Measurements from ENCODE around the gene PKP2. TPM values are rescaled to one million over a fixed set of nuclear protein-coding genes. Genes with fewer than 3 reads are reported as not detected.

PKP2 gene
- total and polyA plus RNA-seq, 2 of the 13 experiments (the other 11 are each of a cell fraction or from before 2014, with no cell fraction given): 15.1 to 25.3 TPM

GRCh38 chr12:32922546-32923297, 26.1 kb upstream of the PKP2 start:
- no peak overlapping the region for H2AFZ ChIP-seq (ENCODE audit: low read length)
- DNase-seq (ENCODE audit: low spot score) (no peak), ATAC-seq (no peak), FAIRE-seq (no peak)
- in situ Hi-C loops (cut with HindIII; ENCODE audit: extremely low pct_ligation_motif_present, low pct_unique_long_range_greater_than_20kb) (no loop called here), intact Hi-C loops (cut with micrococcal nuclease; ENCODE audit: unreplicated experiment) (no loop called here)
- no peaks in the 10 kb centered on the region for H3K9me3 ChIP-seq (ENCODE audit: low read length)
- BruUV-seq (replicated peaks): no TSS peak
- no peak overlapping the region for H3K9ac ChIP-seq (ENCODE audit: insufficient read depth, low read depth, low read length)
- no peak overlapping the region for H3K4me2 ChIP-seq (ENCODE audit: low read depth, low read length)
- H4K20me1 ChIP-seq (ENCODE audit: insufficient read depth, low read length): no peaks in the 10 kb centered on the region
- no peaks in the 10 kb centered on the region for H3K79me2 ChIP-seq (ENCODE audit: insufficient read depth, low read length)
- WGBS (ENCODE audit: low lambda C conversion rate): 14% methylated on average over 6 of the region's 8 CpGs
- peaks cover 8% of the 10 kb centered on the region; the same call in 1 of the 2 replicates for H3K4me1 ChIP-seq (ENCODE audit: insufficient read depth, low read length)
- H3K27ac ChIP-seq (ENCODE audit: extremely low read length, insufficient read depth, low read length): no peak overlapping the region
- TF ChIP-seq LCORL (IDR thresholded peaks at IDR 0.05): no peak
- TF ChIP-seq LCORL (CRISPR knock-in tag; IDR thresholded peaks at IDR 0.05): no peak
- TF ChIP-seq U2AF2 (IDR thresholded peaks at IDR 0.05; ENCODE audit: low read depth, low read length): no peak
- TF ChIP-seq ZNF501 (CRISPR knock-in tag; IDR thresholded peaks at IDR 0.05): no peak
- no peak for TF ChIP-seq SKI (IDR thresholded peaks at IDR 0.05; ENCODE audit: partially characterized antibody)
- TF ChIP-seq ZNF7 (CRISPR knock-in tag; IDR thresholded peaks at IDR 0.05): peak; percentile 89
- no peak for TF ChIP-seq CENPBD1 (CRISPR knock-in tag; IDR thresholded peaks at IDR 0.05; ENCODE audit: borderline replicate concordance, low read depth)
- no peak for TF ChIP-seq MED13 (CRISPR knock-in tag; IDR thresholded peaks at IDR 0.05)
- TF ChIP-seq PTBP1 (IDR thresholded peaks at IDR 0.05; ENCODE audit: low read depth, low read length, poor library complexity, severe bottlenecking): no peak
- H3K36me3 ChIP-seq (replicated peaks in 1 of 2; ENCODE audit: control insufficient read depth in 1 of 2, insufficient read depth in 2 of 2, low read length in 2 of 2): no peaks in the 10 kb centered on the region
- ChIA-PET CTCF (ENCODE audit: low intra/inter-chr PET ratio, low total read pairs) (no interaction called here), POLR2A (no interaction called here)
- no peak overlapping the region for H3K4me3 ChIP-seq (replicated peaks in 1 of 3; ENCODE audit: insufficient read depth in 1 of 3, low read depth in 2 of 3, low read length in 3 of 3)
- no peaks in the 10 kb centered on the region; a peak in 1 of 5 replicates for H3K27me3 ChIP-seq (ENCODE audit: control insufficient read depth in 1 of 2, insufficient read depth in 2 of 2, low read length in 2 of 2)
